ENCODE measurements around the gene MT1G.

DNA sequence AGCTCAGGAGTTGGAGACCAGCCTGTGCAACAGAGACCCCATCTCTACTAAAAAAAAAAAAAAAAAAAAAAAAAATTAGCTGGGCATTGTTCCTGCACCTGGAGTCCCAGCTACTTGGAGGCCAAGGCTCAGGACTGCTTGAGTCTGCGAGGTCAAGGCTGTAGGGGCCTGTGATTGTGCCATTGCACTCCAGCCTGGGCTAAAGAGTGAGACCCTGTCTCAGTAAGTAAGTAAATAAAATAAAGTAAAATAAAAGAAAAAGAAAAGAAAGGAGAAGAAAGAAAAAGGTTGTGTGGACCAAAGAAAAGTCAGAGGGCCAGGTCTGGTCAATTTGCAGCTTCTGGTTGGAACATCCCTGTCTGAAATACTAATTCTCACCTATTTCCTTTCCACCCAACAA is 32.8 kb upstream of the MT1G start:
- TF ChIP-seq ZNF302 (tag by site-specific recombination; IDR thresholded peaks at IDR 0.05; ENCODE audit: low read depth) (no peak), CTCF (tag by site-specific recombination; IDR thresholded peaks at IDR 0.05) (no peak), ZNF561 (tag by site-specific recombination; IDR thresholded peaks at IDR 0.05; ENCODE audit: borderline replicate concordance) (no peak), ZNF747 (tag by site-specific recombination; IDR thresholded peaks at IDR 0.05) (no peak), ZNF510 (tag by site-specific recombination; IDR thresholded peaks at IDR 0.05; ENCODE audit: insufficient replicate concordance) (no peak), ZBTB21 (tag by site-specific recombination; IDR thresholded peaks at IDR 0.05) (no peak), ZBTB20 (tag by site-specific recombination; IDR thresholded peaks at IDR 0.05) (no peak), ZNF10 (tag by site-specific recombination; IDR thresholded peaks at IDR 0.05) (no peak), HOXC10 (CRISPR knock-in tag; IDR thresholded peaks at IDR 0.05) (no peak), ZNF121 (tag by site-specific recombination; IDR thresholded peaks at IDR 0.05) (no peak)
- TF ChIP-seq, protein P1, sequence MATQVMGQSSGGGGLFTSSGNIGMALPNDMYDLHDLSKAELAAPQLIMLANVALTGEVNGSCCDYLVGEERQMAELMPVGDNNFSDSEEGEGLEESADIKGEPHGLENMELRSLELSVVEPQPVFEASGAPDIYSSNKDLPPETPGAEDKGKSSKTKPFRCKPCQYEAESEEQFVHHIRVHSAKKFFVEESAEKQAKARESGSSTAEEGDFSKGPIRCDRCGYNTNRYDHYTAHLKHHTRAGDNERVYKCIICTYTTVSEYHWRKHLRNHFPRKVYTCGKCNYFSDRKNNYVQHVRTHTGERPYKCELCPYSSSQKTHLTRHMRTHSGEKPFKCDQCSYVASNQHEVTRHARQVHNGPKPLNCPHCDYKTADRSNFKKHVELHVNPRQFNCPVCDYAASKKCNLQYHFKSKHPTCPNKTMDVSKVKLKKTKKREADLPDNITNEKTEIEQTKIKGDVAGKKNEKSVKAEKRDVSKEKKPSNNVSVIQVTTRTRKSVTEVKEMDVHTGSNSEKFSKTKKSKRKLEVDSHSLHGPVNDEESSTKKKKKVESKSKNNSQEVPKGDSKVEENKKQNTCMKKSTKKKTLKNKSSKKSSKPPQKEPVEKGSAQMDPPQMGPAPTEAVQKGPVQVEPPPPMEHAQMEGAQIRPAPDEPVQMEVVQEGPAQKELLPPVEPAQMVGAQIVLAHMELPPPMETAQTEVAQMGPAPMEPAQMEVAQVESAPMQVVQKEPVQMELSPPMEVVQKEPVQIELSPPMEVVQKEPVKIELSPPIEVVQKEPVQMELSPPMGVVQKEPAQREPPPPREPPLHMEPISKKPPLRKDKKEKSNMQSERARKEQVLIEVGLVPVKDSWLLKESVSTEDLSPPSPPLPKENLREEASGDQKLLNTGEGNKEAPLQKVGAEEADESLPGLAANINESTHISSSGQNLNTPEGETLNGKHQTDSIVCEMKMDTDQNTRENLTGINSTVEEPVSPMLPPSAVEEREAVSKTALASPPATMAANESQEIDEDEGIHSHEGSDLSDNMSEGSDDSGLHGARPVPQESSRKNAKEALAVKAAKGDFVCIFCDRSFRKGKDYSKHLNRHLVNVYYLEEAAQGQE (tag by site-specific recombination; IDR thresholded peaks at IDR 0.05), result no peak
